ENCODE measurements around the gene NCOA1. TPM values are rescaled to one million over a fixed set of nuclear protein-coding genes. Genes with fewer than 3 reads are reported as not detected.

The NCOA1 gene
- total and polyA plus RNA-seq, 3 donors from 2014 or later = 52.3 to 124 (median 109) TPM

GRCh38 chr2:24745825-24746224, 254.8 kb downstream of the NCOA1 start:
- Histone ChIP-seq H3K27me3 (no peaks in the 10 kb centered on the region), H3K9me3 (no peaks in the 10 kb centered on the region), H3K36me3 (ENCODE audit: low read depth, missing control alignments) (no peaks in the 10 kb centered on the region), H3K27ac (no peak overlapping the region), H3K4me1 (no peaks in the 10 kb centered on the region), H3K4me3 (no peak overlapping the region)
- no peak for TF ChIP-seq POLR2A (IDR thresholded peaks at IDR 0.05)
- TF ChIP-seq, protein P1, sequence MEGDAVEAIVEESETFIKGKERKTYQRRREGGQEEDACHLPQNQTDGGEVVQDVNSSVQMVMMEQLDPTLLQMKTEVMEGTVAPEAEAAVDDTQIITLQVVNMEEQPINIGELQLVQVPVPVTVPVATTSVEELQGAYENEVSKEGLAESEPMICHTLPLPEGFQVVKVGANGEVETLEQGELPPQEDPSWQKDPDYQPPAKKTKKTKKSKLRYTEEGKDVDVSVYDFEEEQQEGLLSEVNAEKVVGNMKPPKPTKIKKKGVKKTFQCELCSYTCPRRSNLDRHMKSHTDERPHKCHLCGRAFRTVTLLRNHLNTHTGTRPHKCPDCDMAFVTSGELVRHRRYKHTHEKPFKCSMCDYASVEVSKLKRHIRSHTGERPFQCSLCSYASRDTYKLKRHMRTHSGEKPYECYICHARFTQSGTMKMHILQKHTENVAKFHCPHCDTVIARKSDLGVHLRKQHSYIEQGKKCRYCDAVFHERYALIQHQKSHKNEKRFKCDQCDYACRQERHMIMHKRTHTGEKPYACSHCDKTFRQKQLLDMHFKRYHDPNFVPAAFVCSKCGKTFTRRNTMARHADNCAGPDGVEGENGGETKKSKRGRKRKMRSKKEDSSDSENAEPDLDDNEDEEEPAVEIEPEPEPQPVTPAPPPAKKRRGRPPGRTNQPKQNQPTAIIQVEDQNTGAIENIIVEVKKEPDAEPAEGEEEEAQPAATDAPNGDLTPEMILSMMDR (IDR thresholded peaks at IDR 0.05) = no peak
- intact Hi-C loops (cut with DNase I; ENCODE audit: low total_unique reads) = no loop called here
- 85 to 93% methylated on average over 2 of the region's 2 CpGs for WGBS, 2 donors
- no peak for DNase-seq

- WGBS, 2 donors = 92 to 100% methylated on average over 3 of the region's 3 CpGs
- no peak for DNase-seq
- H3K36me3 ChIP-seq (ENCODE audit: low read depth, missing control alignments) = no peaks in the 10 kb centered on the region
Observed at GRCh38 chr2:24747299-24747698, 256.2 kb downstream of the NCOA1 start.

DNA sequence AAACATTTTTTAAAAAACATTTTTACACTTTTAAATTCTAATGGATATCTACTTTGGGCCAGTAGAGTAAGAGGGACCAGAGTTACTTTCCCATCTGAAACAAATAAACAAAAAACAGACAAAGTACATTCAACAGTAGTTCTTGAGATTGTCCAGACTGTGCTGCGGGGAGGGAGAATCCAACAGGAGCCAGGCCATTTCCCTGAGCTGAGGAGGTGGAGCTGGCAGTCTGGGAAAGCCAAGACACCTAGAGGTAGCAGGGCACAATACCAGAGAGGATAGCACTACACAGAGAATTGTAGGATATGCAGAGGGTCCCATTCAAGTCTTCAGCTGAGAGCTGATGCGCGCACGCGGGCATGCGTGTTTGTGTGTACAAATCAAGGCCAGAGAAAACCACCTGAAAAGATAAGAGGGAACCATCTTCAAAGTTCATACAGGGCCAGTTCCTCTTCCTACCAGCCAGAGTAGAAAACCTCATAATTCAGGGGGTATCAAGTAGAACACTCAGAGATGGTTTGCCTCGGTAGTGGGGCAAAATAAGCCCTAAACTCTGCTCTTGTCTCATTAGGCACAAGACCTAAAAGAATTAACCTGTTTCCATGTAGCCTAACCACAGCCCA, 258.1 kb downstream of the NCOA1 start:
- no peak for DNase-seq
- intact Hi-C loops (cut with DNase I; ENCODE audit: low total_unique reads) = no loop called here
- no peaks in the 10 kb centered on the region for H3K9me3 ChIP-seq
- H3K27ac ChIP-seq = no peak overlapping the region
- no peaks in the 10 kb centered on the region for H3K27me3 ChIP-seq
- WGBS, 2 donors = 91 to 96% methylated on average over 7 of the region's 7 CpGs
- TF ChIP-seq, protein P1 (IDR thresholded peaks at IDR 0.05) = no peak
- TF ChIP-seq POLR2A (IDR thresholded peaks at IDR 0.05) = no peak
- no peaks in the 10 kb centered on the region for H3K4me1 ChIP-seq
- no peak overlapping the region for H3K4me3 ChIP-seq
- H3K36me3 ChIP-seq (ENCODE audit: low read depth, missing control alignments) = no peaks in the 10 kb centered on the region

More at GRCh38 chr2:24747299-24747698, 256.2 kb downstream of the NCOA1 start:
- TF ChIP-seq, protein P1 (IDR thresholded peaks at IDR 0.05) = no peak
- TF ChIP-seq POLR2A (IDR thresholded peaks at IDR 0.05) = no peak
- no peaks in the 10 kb centered on the region for H3K27me3 ChIP-seq
- H3K4me1 ChIP-seq = no peaks in the 10 kb centered on the region
- intact Hi-C loops (cut with DNase I; ENCODE audit: low total_unique reads) = no loop called here
- H3K9me3 ChIP-seq = no peaks in the 10 kb centered on the region
- no peak overlapping the region for H3K27ac ChIP-seq
- H3K4me3 ChIP-seq = no peak overlapping the region

- Histone ChIP-seq H3K4me3 (no peak overlapping the region), H3K9me3 (no peaks in the 10 kb centered on the region), H3K27ac (no peak overlapping the region), H3K36me3 (ENCODE audit: low read depth, missing control alignments) (no peaks in the 10 kb centered on the region), H3K27me3 (no peaks in the 10 kb centered on the region), H3K4me1 (no peaks in the 10 kb centered on the region)
- WGBS, 2 donors = 74 to 87% methylated on average over 3 of the region's 3 CpGs
- DNase-seq = no peak
- TF ChIP-seq, protein P1 (IDR thresholded peaks at IDR 0.05) = no peak
- no peak for TF ChIP-seq POLR2A (IDR thresholded peaks at IDR 0.05)
- intact Hi-C loops (cut with DNase I; ENCODE audit: low total_unique reads) = no loop called here
Observed at GRCh38 chr2:24754985-24755705, 264.1 kb downstream of the NCOA1 start.

All from testis (tissue), 3 donors.